H9 (cell line): Measurements from ENCODE around the gene TFRC. TPM values are rescaled to one million over a fixed set of nuclear protein-coding genes. Genes with fewer than 3 reads are reported as not detected.

ENCODE experiments used
- DNase-seq: peaks from one replicate; pipeline ENCODE4 v3.0.0-alpha.2; 2017
- H2AFZ ChIP-seq: one replicate; pipeline ENCODE4 v1.6.1; 2013; ENCODE audit warnings: mild to moderate bottlenecking, low read length, control low read depth, moderate library complexity
- H2AK5ac ChIP-seq: 2 replicates; pipeline ENCODE4 v1.6.1; 2013; ENCODE audit warnings: low read length, control low read depth, mixed read lengths; ENCODE audit not compliant: insufficient read length
- H2BK120ac ChIP-seq: one replicate; pipeline ENCODE4 v1.6.1; 2013; ENCODE audit warnings: low read depth, mild to moderate bottlenecking, low read length, control low read depth, inconsistent platforms; ENCODE audit not compliant: poor library complexity, severe bottlenecking
- H2BK12ac ChIP-seq: 2 replicates; pipeline ENCODE4 v1.6.1; 2013; ENCODE audit warnings: low read length, control low read depth, mixed read lengths, low read depth; ENCODE audit not compliant: insufficient read length
- H2BK15ac ChIP-seq: 2 replicates; pipeline ENCODE4 v1.6.1; 2013; ENCODE audit warnings: low read depth, low read length, control low read depth
- H2BK20ac ChIP-seq: one replicate; pipeline ENCODE4 v1.6.1; 2013; ENCODE audit warnings: low read depth, mild to moderate bottlenecking, low read length, control low read depth, inconsistent platforms; ENCODE audit not compliant: poor library complexity, severe bottlenecking
- H2BK5ac ChIP-seq: 2 replicates; pipeline ENCODE4 v1.6.1; 2013; ENCODE audit warnings: low read length, control low read depth, mixed read lengths; ENCODE audit not compliant: insufficient read length
- H3K14ac ChIP-seq: 2 replicates; pipeline ENCODE4 v1.6.1; 2013; ENCODE audit warnings: low read length, control low read depth; ENCODE audit not compliant: insufficient read depth
- H3K18ac ChIP-seq: 2 replicates; pipeline ENCODE4 v1.6.1; 2013; ENCODE audit warnings: low read depth, mild to moderate bottlenecking, mixed read lengths, low read length, control low read depth; ENCODE audit not compliant: insufficient read length
- H3K23ac ChIP-seq: 2 replicates; pipeline ENCODE4 v1.6.1; 2013; ENCODE audit warnings: low read length, control low read depth, mixed read lengths, low read depth; ENCODE audit not compliant: insufficient read length
- H3K23me2 ChIP-seq: 2 replicates; pipeline ENCODE4 v1.6.1; 2013; ENCODE audit warnings: low read depth, mild to moderate bottlenecking, mixed read lengths, low read length, control low read depth; ENCODE audit not compliant: insufficient read length, poor library complexity, severe bottlenecking
- H3K27ac ChIP-seq: 2 replicates; pipeline ENCODE4 v1.5.1; 2013; ENCODE audit warnings: low read length, control low read depth, mixed read lengths, low read depth; ENCODE audit not compliant: insufficient read length
- H3K27me3 ChIP-seq: 2 replicates; pipeline ENCODE4 v1.6.1; 2013; ENCODE audit warnings: low read length, control low read depth, inconsistent platforms; ENCODE audit not compliant: insufficient read depth
- H3K4ac ChIP-seq: 2 replicates; pipeline ENCODE4 v1.6.1; 2013; ENCODE audit warnings: low read depth, mild to moderate bottlenecking, control low read depth, inconsistent platforms, low read length, moderate library complexity
- H3K4me1 ChIP-seq: 2 replicates; pipeline ENCODE4 v1.6.1; 2013; ENCODE audit warnings: low read length, control low read depth, inconsistent platforms; ENCODE audit not compliant: insufficient read depth
- H3K4me2 ChIP-seq: 2 replicates; pipeline ENCODE4 v1.6.1; 2013; ENCODE audit warnings: low read length, control low read depth, mixed read lengths; ENCODE audit not compliant: insufficient read length, insufficient read depth
- H3K56ac ChIP-seq: 2 replicates; pipeline ENCODE4 v1.6.1; 2013; ENCODE audit warnings: low read depth, mild to moderate bottlenecking, mixed read lengths, low read length, control low read depth; ENCODE audit not compliant: insufficient read length
- H3K79me1 ChIP-seq: 2 replicates; pipeline ENCODE4 v1.6.1; 2013; ENCODE audit warnings: low read depth, mild to moderate bottlenecking, moderate library complexity, low read length, control low read depth, inconsistent platforms; ENCODE audit not compliant: insufficient read depth, poor library complexity, severe bottlenecking
- H3K79me2 ChIP-seq: 2 replicates; pipeline ENCODE4 v1.6.1; 2013; ENCODE audit warnings: low read length, control low read depth, inconsistent platforms; ENCODE audit not compliant: insufficient read depth
- H3K9ac ChIP-seq: 2 replicates; pipeline ENCODE4 v1.6.1; 2013; ENCODE audit warnings: low read length, control low read depth, mixed read lengths; ENCODE audit not compliant: insufficient read length; ENCODE audit errors: extremely low read depth
- H3K9me3 ChIP-seq: one replicate; pipeline ENCODE4 v1.6.1; 2013; ENCODE audit warnings: low read depth, low read length, inconsistent platforms; ENCODE audit not compliant: control insufficient read depth
- H3T11ph ChIP-seq: one replicate; pipeline ENCODE4 v1.6.1; 2013; ENCODE audit warnings: mild to moderate bottlenecking, low read length, control low read depth, inconsistent platforms
- H4K20me1 ChIP-seq: one replicate; pipeline ENCODE4 v1.6.1; 2013; ENCODE audit not compliant: control insufficient read depth, insufficient read length, insufficient read depth
- H4K5ac ChIP-seq: 2 replicates; pipeline ENCODE4 v1.6.1; 2013; ENCODE audit warnings: low read depth, mild to moderate bottlenecking, mixed read lengths, low read length, control low read depth; ENCODE audit not compliant: insufficient read length
- H4K8ac ChIP-seq: replicated peaks from 2 replicates; pipeline ENCODE4 v1.6.1; 2013; ENCODE audit warnings: low read length, control low read depth, mixed read lengths, low read depth; ENCODE audit not compliant: insufficient read length
- H4K91ac ChIP-seq: 2 replicates; pipeline ENCODE4 v1.6.1; 2013; ENCODE audit warnings: low read depth, mild to moderate bottlenecking, moderate library complexity, mixed read lengths, low read length, control low read depth; ENCODE audit not compliant: insufficient read length
- H3K27ac Mint-ChIP-seq, 3 experiments: 2 replicates in 2 of 3; 3 replicates in 1 of 3; pipeline ENCODE4 v1.8.0; 2020 to 2021; ENCODE audit warnings: mixed read lengths in 3 of 3, mild to moderate bottlenecking in 1 of 3, moderate library complexity in 1 of 3
- H3K27me3 Mint-ChIP-seq: 2 replicates; pipeline ENCODE4 v1.8.0; 2021; ENCODE audit warnings: low read depth, mild to moderate bottlenecking, moderate library complexity, mixed read lengths
- H3K36me3 Mint-ChIP-seq, 3 experiments: 2 replicates in 2 of 3; 3 replicates in 1 of 3; pipeline ENCODE4 v1.8.0; 2020 to 2021; ENCODE audit warnings: low read depth in 3 of 3, mixed read lengths in 3 of 3; ENCODE audit not compliant: insufficient read depth in 1 of 3
- H3K4me1 Mint-ChIP-seq, 2 experiments: 2 replicates each; pipeline ENCODE4 v1.8.0; 2020; ENCODE audit warnings: mixed read lengths in 2 of 2
- H3K4me3 Mint-ChIP-seq, 2 experiments: 2 replicates in 1 of 2; 3 replicates in 1 of 2; pipeline ENCODE4 v1.8.0; 2020 to 2021; ENCODE audit warnings: mild to moderate bottlenecking in 2 of 2, mixed read lengths in 2 of 2, moderate library complexity in 1 of 2
- H3K9me3 Mint-ChIP-seq, 2 experiments: 2 replicates in 1 of 2; 3 replicates in 1 of 2; pipeline ENCODE4 v1.8.0; 2020; ENCODE audit warnings: mild to moderate bottlenecking in 2 of 2, mixed read lengths in 2 of 2, moderate library complexity in 1 of 2
- WGBS: extraction: QIAGEN DNeasy Blood & Tissue Kit; methylation state at CpG from one replicate; pipeline ENCODE4 v1.1.7; 2013; ENCODE audit warnings: missing lambda C conversion rate, low lambda C conversion rate, mixed read lengths; ENCODE audit not compliant: insufficient read length; ENCODE audit errors: extremely low coverage; 5-methylcytosine and 5-hydroxymethylcytosine counted together
- total RNA-seq: library from RNA; stranded (reverse); gene quantifications from 2 replicates; pipeline ENCODE4 v1.2.1, GENCODE V29; 2021
- TF ChIP-seq, protein P1 (sequence below): fragments of 200-600 bp; sonication (generic); conservative IDR thresholded peaks from 3 replicates; pipeline ENCODE4 v1.8.0; 2021; ENCODE audit warnings: antibody characterized with exemption, mild to moderate bottlenecking

The TFRC gene
- total RNA-seq, 1 experiment from 2014 or later = 135 TPM

DNA sequence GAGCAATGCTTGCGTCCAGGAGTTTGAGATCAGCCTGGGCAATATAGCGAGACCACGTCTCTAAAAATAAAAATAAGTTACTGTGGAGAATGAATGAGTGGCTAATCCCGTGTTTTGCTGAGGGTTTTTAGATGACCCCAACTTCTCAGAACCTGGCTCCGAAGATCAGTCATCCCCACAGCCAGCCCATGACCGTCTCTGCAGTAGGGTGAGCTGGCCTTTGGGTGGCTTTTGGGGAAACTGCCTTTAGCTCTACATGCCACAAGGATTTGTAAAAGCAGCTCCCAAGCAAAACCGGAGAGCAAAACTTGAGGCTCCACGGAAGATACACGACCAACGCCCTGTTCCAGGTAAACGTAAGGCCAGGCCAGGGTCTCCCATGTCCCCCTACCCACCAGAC, 39.2 kb upstream of the TFRC start:
- Histone ChIP-seq H2BK12ac (no peak overlapping the region), H4K91ac (no peak overlapping the region), H3K23ac (no peak overlapping the region), H3K9me3 (no peaks in the 10 kb centered on the region), H3K23me2 (peaks cover 2% of the 10 kb centered on the region), H3K27ac (no peak overlapping the region), H2BK15ac (no peak overlapping the region), H4K8ac (no peak overlapping the region), H2AK5ac (no peak overlapping the region), H2BK20ac (no peak overlapping the region), H3K4ac (no peak overlapping the region), H3K14ac (no peak overlapping the region; the same call in 1 of the 2 replicates), H4K5ac (no peak overlapping the region), H3T11ph (no peak overlapping the region), H3K4me2 (no peak overlapping the region), H3K79me1 (no peaks in the 10 kb centered on the region), H2BK5ac (no peak overlapping the region), H3K27me3 (no peaks in the 10 kb centered on the region), H3K56ac (no peak overlapping the region), H3K4me1 (peaks cover 5% of the 10 kb centered on the region; the same call in 1 of the 2 replicates), H2BK120ac (no peak overlapping the region), H3K79me2 (no peaks in the 10 kb centered on the region; the same call in 1 of the 2 replicates), H3K18ac (no peak overlapping the region), H4K20me1 (no peaks in the 10 kb centered on the region), H3K9ac (no peak overlapping the region), H2AFZ (no peak overlapping the region)
- Mint-ChIP-seq H3K27ac (no peak overlapping the region), H3K4me1 (peaks cover 6 to 7% of the 10 kb centered on the region in 2 experiments), H3K9me3 (peaks cover 0 to 3% of the 10 kb centered on the region in 2 experiments; a peak in 2 of 5 replicates), H3K36me3 (no peaks in the 10 kb centered on the region), H3K27me3 (peaks cover 2% of the 10 kb centered on the region), H3K4me3 (no peak overlapping the region)
- WGBS = no CpG with 5 or more reads among the region's 11 CpGs
- TF ChIP-seq, protein P1, sequence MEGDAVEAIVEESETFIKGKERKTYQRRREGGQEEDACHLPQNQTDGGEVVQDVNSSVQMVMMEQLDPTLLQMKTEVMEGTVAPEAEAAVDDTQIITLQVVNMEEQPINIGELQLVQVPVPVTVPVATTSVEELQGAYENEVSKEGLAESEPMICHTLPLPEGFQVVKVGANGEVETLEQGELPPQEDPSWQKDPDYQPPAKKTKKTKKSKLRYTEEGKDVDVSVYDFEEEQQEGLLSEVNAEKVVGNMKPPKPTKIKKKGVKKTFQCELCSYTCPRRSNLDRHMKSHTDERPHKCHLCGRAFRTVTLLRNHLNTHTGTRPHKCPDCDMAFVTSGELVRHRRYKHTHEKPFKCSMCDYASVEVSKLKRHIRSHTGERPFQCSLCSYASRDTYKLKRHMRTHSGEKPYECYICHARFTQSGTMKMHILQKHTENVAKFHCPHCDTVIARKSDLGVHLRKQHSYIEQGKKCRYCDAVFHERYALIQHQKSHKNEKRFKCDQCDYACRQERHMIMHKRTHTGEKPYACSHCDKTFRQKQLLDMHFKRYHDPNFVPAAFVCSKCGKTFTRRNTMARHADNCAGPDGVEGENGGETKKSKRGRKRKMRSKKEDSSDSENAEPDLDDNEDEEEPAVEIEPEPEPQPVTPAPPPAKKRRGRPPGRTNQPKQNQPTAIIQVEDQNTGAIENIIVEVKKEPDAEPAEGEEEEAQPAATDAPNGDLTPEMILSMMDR = no peak
- DNase-seq = no peak
